K562 (cell line): Measurements from ENCODE around the gene NOTCH1. TPM values are rescaled to one million over a fixed set of nuclear protein-coding genes. Genes with fewer than 3 reads are reported as not detected.
A peak's percentile ranks its signal among the peaks of the same experiment; 100 is the strongest.

Experiments
- BACH1 ChIP-seq: fragments of 200-800 bp; sonication (Bioruptor generic); IDR thresholded peaks from 2 replicates; pipeline ENCODE4 v1.6.1; 2016; ENCODE audit warnings: missing genetic modification characterization, missing compliant biosample characterization
- CTBP1 ChIP-seq: fragments of 450-650 bp; IDR thresholded peaks from 2 replicates; pipeline ENCODE4 v1.6.1; 2016; ENCODE audit warnings: borderline replicate concordance
- CXXC5 ChIP-seq: fragments of 250-450 bp; sonication (Bioruptor Pico); IDR thresholded peaks from 2 replicates; pipeline ENCODE4 v1.8.0; 2022; ENCODE audit warnings: inconsistent platforms, mild to moderate bottlenecking, moderate library complexity
- FOXJ2 ChIP-seq: fragments of 200-800 bp; sonication (Bioruptor generic); IDR thresholded peaks from 2 replicates; pipeline ENCODE4 v1.6.1; 2016; ENCODE audit warnings: missing genetic modification characterization, missing compliant biosample characterization
- FOXM1 ChIP-seq, 2 experiments: fragments of 450-650 bp in 1 of 2; sonication (generic) in 1 of 2; formaldehyde crosslinking in 1 of 2; IDR thresholded peaks; 2 replicates each; pipeline versions ENCODE4 v1.6.1 to v1.9.0; 2017 to 2022; ENCODE audit warnings: low read depth in 2 of 2, mild to moderate bottlenecking in 2 of 2, missing genetic modification reagents in 1 of 2, moderate library complexity in 1 of 2
- GABPA ChIP-seq: fragments of 200-800 bp; sonication (Bioruptor generic); conservative IDR thresholded peaks from 2 replicates; pipeline ENCODE4 v1.6.1; 2016; ENCODE audit warnings: low read depth, missing genetic modification characterization, missing compliant biosample characterization
- GATA2 ChIP-seq: sonication (generic); formaldehyde crosslinking; IDR thresholded peaks from 2 replicates; pipeline ENCODE4 v1.4.0; 2020; ENCODE audit warnings: mild to moderate bottlenecking, missing genetic modification reagents
- OTX1 ChIP-seq: fragments of 450-650 bp; formaldehyde crosslinking; IDR thresholded peaks from 2 replicates; pipeline ENCODE4 v1.4.0; 2022; ENCODE audit warnings: mild to moderate bottlenecking
- PHF8 ChIP-seq: fragments of 200-600 bp; sonication (generic); IDR thresholded peaks from 2 replicates; pipeline ENCODE4 v1.6.1; 2012; ENCODE audit warnings: mixed run types, mild to moderate bottlenecking, inconsistent platforms, low read length, moderate library complexity, borderline replicate concordance
- SPI1 ChIP-seq: IDR thresholded peaks from 2 replicates; pipeline ENCODE4 v1.6.1; 2011; ENCODE audit warnings: low read depth, low read length, control low read depth, borderline replicate concordance
- SRF ChIP-seq, 2 experiments: fragments of 250-450, 450-650 bp in 1 of 2; sonication (Bioruptor Pico) in 1 of 2; sonication (generic) in 1 of 2; formaldehyde crosslinking; IDR thresholded peaks; 2 replicates each; pipeline versions ENCODE4 v1.5.0 to v1.5.1; 2020 to 2022; ENCODE audit warnings: mild to moderate bottlenecking in 1 of 2, missing genetic modification reagents in 1 of 2
- TAF7 ChIP-seq: fragments of 450-650 bp; IDR thresholded peaks from 2 replicates; pipeline ENCODE4 v1.6.1; 2016; ENCODE audit warnings: missing genetic modification characterization, missing compliant biosample characterization
- ZFX ChIP-seq: sonication (generic); formaldehyde crosslinking; IDR thresholded peaks from 2 replicates; pipeline ENCODE4 v1.8.0; 2022; ENCODE audit warnings: mild to moderate bottlenecking, missing genetic modification reagents, moderate library complexity
- ZNF175 ChIP-seq: fragments of 200-800 bp; sonication (Bioruptor generic); IDR thresholded peaks from 2 replicates; pipeline ENCODE4 v1.6.1; 2016; ENCODE audit warnings: low read depth, mild to moderate bottlenecking, missing genetic modification characterization, missing compliant biosample characterization
- polyA plus RNA-seq, 8 experiments: library from polyadenylated mRNA; depleted of rRNA in 4 of 8; stranded (reverse) in 5 of 8; unstranded in 3 of 8; fragments of >200 nt; fragmentation: Nextera tagmentation in 2 of 8; fragmentation: Illumina TruSeq in 1 of 8; extraction: Ambion mirVana in 2 of 8; extraction: Trizol in 1 of 8; gene quantifications; 2 replicates each; pipeline versions ENCODE4 v1.2.1 to v1.2.3, GENCODE V29; 2011 to 2014; ENCODE audit warnings: inconsistent platforms in 1 of 8, missing spikeins in 1 of 8
- total RNA-seq, 7 experiments: library from RNA; depleted of rRNA in 6 of 7; stranded (reverse); fragments of >200 nt in 6 of 7; fragmentation: Illumina TruSeq in 2 of 7; extraction: Trizol in 2 of 7; gene quantifications; 2 replicates each; pipeline versions ENCODE4 v1.2.1 to v1.2.3, GENCODE V29; 2011 to 2021; ENCODE audit warnings: low replicate concordance in 1 of 7
- TF ChIP-seq, protein P1 (sequence below): sonication (generic); formaldehyde crosslinking; IDR thresholded peaks from 2 replicates; pipeline ENCODE4 v1.8.0; 2022; ENCODE audit warnings: missing genetic modification reagents, mild to moderate bottlenecking, moderate library complexity, borderline replicate concordance
- TF ChIP-seq, protein P2 (sequence below): sonication (generic); formaldehyde crosslinking; IDR thresholded peaks from 2 replicates; pipeline ENCODE4 v1.5.0; 2020; ENCODE audit warnings: missing genetic modification reagents
- TF ChIP-seq, protein P3 (sequence below): sonication (generic); formaldehyde crosslinking; IDR thresholded peaks from 2 replicates; pipeline ENCODE4 v1.8.0; 2022; ENCODE audit warnings: mild to moderate bottlenecking, missing genetic modification reagents
- TF ChIP-seq, protein P4 (sequence below): fragments of 450-650 bp; formaldehyde crosslinking; IDR thresholded peaks from 2 replicates; pipeline ENCODE4 v1.4.0; 2022; ENCODE audit warnings: mild to moderate bottlenecking, moderate library complexity
- TF ChIP-seq, protein P5 (sequence below), 2 experiments: fragments of 250-450 bp in 1 of 2; fragments of 450-650 bp in 1 of 2; sonication (Bioruptor Pico) in 1 of 2; IDR thresholded peaks; 2 replicates each; pipeline versions ENCODE4 v1.6.1 to v1.8.0; 2016 to 2021; ENCODE audit warnings: mild to moderate bottlenecking in 2 of 2, moderate library complexity in 2 of 2, missing compliant biosample characterization in 1 of 2, missing genetic modification characterization in 1 of 2

The NOTCH1 gene
- total and polyA plus RNA-seq, 9 of the 15 experiments (the other 6 are each of a cell fraction or from before 2014, with no cell fraction given) = 0.03 to 31.4 (median 2.3) TPM

DNA sequence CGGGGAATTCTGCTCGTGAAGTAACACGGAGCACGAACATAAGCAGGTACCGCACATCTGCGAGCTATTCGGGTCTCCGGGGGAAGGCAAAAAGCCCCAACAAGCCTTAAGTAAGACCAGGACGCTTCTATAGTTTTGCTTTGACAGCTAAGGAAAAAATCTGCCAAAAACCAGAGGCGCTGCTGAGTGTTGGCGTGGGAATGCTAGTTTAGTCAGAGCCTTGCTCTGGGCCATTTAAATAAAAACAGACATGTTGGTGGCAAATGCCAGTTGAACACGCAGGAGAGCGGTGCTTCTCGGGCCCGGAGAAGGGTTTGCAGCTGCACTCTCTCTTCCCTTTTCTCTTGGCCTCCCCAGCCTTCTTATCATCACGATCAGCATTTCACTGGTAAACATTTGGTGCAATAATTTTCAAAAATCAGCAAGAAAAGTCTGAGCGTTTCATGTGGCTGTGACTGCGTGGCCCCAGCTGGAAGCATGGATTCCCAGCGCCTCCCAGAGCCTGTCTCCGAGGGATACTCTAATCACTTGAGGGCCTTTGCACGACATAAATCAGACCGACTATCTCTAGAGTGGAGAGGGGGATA is 6.4 kb upstream of the NOTCH1 start (continued):
- TF ChIP-seq, protein P1, sequence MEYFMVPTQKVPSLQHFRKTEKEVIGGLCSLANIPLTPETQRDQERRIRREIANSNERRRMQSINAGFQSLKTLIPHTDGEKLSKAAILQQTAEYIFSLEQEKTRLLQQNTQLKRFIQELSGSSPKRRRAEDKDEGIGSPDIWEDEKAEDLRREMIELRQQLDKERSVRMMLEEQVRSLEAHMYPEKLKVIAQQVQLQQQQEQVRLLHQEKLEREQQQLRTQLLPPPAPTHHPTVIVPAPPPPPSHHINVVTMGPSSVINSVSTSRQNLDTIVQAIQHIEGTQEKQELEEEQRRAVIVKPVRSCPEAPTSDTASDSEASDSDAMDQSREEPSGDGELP (CRISPR knock-in tag) = peak; percentile 29; the same call in 1 of the 2 replicates
- TF ChIP-seq SRF (CRISPR knock-in tag; IDR thresholded peaks at IDR 0.05) = peak in 1 of 2 experiments; percentile 20; a peak in 1 of 4 replicates
- TF ChIP-seq CXXC5 (CRISPR knock-in tag) = peak; percentile 32; the same call in 1 of the 2 replicates
- peak; percentile 29; the same call in 1 of the 2 replicates for TF ChIP-seq CTBP1
- TF ChIP-seq ZFX (CRISPR knock-in tag) = peak; percentile 53; the same call in 1 of the 2 replicates
- TF ChIP-seq FOXM1 (IDR thresholded peaks at IDR 0.05; ENCODE audit: low read depth) = peak; percentile 93; the same call in 1 of the 2 replicates
- no peak for TF ChIP-seq FOXM1 (CRISPR knock-in tag; IDR thresholded peaks at IDR 0.05; ENCODE audit: low read depth)
- peak; percentile 11; the same call in 1 of the 2 replicates for TF ChIP-seq PHF8
- no peak for TF ChIP-seq GABPA
- TF ChIP-seq TAF7 = no peak
- peak; percentile 54; the same call in 1 of the 2 replicates for TF ChIP-seq BACH1
- peak; percentile 82 for TF ChIP-seq FOXJ2 (tag)
- TF ChIP-seq, protein P2, sequence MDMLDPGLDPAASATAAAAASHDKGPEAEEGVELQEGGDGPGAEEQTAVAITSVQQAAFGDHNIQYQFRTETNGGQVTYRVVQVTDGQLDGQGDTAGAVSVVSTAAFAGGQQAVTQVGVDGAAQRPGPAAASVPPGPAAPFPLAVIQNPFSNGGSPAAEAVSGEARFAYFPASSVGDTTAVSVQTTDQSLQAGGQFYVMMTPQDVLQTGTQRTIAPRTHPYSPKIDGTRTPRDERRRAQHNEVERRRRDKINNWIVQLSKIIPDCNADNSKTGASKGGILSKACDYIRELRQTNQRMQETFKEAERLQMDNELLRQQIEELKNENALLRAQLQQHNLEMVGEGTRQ = no peak
- TF ChIP-seq SPI1 = peak; percentile 53; the same call in 1 of the 2 replicates
- peak; percentile 81; the same call in 1 of the 2 replicates for TF ChIP-seq ZNF175 (CRISPR knock-in tag)
- TF ChIP-seq, protein P3, sequence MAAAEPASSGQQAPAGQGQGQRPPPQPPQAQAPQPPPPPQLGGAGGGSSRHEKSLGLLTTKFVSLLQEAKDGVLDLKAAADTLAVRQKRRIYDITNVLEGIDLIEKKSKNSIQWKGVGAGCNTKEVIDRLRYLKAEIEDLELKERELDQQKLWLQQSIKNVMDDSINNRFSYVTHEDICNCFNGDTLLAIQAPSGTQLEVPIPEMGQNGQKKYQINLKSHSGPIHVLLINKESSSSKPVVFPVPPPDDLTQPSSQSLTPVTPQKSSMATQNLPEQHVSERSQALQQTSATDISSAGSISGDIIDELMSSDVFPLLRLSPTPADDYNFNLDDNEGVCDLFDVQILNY (CRISPR knock-in tag) = no peak
- TF ChIP-seq, protein P4, sequence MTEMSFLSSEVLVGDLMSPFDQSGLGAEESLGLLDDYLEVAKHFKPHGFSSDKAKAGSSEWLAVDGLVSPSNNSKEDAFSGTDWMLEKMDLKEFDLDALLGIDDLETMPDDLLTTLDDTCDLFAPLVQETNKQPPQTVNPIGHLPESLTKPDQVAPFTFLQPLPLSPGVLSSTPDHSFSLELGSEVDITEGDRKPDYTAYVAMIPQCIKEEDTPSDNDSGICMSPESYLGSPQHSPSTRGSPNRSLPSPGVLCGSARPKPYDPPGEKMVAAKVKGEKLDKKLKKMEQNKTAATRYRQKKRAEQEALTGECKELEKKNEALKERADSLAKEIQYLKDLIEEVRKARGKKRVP (CRISPR knock-in tag) = peak; percentile 29; the same call in 1 of the 2 replicates
- TF ChIP-seq GATA2 = peak; percentile 75
- TF ChIP-seq, protein P5, sequence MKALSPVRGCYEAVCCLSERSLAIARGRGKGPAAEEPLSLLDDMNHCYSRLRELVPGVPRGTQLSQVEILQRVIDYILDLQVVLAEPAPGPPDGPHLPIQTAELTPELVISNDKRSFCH (CRISPR knock-in tag; IDR thresholded peaks at IDR 0.05) = no peak
- TF ChIP-seq, protein P5 (tag; IDR thresholded peaks at IDR 0.05) = 0 out of 2 replicates have a peak, but pooled peaks have one; percentile 35
- TF ChIP-seq OTX1 (CRISPR knock-in tag) = no peak
